ENCODE measurements around the gene CACNB4. TPM values are rescaled to one million over a fixed set of nuclear protein-coding genes. Genes with fewer than 3 reads are reported as not detected.

CACNB4 gene
- total and polyA plus RNA-seq, 9 of the 15 experiments (the other 6 are each of a cell fraction or from before 2014, with no cell fraction given), result 0.01 to 0.20 (median 0.04) TPM; not detected in 1

DNA sequence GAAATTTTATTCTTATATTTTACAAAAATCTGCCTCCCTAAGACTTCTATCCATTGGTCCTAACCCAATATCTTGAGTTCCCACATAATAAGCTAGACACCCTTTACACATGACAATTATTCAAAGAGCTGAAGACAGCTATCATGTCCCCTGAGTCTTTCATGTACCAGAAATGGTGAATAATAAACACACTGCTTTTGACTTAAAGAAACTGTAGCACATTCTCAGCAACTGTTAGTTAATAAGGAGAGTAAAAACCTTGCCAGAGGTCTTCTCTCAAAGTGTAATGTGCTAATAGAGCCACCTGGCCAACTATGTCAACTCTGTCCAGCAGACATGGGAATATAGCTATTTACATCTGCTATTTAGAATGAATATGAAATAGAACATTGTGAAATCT is 160.9 kb downstream of the CACNB4 start (continued):
- TF ChIP-seq, protein P1, sequence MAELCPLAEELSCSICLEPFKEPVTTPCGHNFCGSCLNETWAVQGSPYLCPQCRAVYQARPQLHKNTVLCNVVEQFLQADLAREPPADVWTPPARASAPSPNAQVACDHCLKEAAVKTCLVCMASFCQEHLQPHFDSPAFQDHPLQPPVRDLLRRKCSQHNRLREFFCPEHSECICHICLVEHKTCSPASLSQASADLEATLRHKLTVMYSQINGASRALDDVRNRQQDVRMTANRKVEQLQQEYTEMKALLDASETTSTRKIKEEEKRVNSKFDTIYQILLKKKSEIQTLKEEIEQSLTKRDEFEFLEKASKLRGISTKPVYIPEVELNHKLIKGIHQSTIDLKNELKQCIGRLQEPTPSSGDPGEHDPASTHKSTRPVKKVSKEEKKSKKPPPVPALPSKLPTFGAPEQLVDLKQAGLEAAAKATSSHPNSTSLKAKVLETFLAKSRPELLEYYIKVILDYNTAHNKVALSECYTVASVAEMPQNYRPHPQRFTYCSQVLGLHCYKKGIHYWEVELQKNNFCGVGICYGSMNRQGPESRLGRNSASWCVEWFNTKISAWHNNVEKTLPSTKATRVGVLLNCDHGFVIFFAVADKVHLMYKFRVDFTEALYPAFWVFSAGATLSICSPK (IDR thresholded peaks at IDR 0.05; ENCODE audit: borderline replicate concordance), result no peak
- TF ChIP-seq, protein P2, sequence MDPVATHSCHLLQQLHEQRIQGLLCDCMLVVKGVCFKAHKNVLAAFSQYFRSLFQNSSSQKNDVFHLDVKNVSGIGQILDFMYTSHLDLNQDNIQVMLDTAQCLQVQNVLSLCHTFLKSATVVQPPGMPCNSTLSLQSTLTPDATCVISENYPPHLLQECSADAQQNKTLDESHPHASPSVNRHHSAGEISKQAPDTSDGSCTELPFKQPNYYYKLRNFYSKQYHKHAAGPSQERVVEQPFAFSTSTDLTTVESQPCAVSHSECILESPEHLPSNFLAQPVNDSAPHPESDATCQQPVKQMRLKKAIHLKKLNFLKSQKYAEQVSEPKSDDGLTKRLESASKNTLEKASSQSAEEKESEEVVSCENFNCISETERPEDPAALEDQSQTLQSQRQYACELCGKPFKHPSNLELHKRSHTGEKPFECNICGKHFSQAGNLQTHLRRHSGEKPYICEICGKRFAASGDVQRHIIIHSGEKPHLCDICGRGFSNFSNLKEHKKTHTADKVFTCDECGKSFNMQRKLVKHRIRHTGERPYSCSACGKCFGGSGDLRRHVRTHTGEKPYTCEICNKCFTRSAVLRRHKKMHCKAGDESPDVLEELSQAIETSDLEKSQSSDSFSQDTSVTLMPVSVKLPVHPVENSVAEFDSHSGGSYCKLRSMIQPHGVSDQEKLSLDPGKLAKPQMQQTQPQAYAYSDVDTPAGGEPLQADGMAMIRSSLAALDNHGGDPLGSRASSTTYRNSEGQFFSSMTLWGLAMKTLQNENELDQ (CRISPR knock-in tag; IDR thresholded peaks at IDR 0.05; ENCODE audit: borderline replicate concordance), result no peak
- TF ChIP-seq, protein P3, sequence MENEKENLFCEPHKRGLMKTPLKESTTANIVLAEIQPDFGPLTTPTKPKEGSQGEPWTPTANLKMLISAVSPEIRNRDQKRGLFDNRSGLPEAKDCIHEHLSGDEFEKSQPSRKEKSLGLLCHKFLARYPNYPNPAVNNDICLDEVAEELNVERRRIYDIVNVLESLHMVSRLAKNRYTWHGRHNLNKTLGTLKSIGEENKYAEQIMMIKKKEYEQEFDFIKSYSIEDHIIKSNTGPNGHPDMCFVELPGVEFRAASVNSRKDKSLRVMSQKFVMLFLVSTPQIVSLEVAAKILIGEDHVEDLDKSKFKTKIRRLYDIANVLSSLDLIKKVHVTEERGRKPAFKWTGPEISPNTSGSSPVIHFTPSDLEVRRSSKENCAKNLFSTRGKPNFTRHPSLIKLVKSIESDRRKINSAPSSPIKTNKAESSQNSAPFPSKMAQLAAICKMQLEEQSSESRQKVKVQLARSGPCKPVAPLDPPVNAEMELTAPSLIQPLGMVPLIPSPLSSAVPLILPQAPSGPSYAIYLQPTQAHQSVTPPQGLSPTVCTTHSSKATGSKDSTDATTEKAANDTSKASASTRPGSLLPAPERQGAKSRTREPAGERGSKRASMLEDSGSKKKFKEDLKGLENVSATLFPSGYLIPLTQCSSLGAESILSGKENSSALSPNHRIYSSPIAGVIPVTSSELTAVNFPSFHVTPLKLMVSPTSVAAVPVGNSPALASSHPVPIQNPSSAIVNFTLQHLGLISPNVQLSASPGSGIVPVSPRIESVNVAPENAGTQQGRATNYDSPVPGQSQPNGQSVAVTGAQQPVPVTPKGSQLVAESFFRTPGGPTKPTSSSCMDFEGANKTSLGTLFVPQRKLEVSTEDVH (IDR thresholded peaks at IDR 0.05; ENCODE audit: low read depth, partially characterized antibody), result no peak
- TF ChIP-seq, protein P4, sequence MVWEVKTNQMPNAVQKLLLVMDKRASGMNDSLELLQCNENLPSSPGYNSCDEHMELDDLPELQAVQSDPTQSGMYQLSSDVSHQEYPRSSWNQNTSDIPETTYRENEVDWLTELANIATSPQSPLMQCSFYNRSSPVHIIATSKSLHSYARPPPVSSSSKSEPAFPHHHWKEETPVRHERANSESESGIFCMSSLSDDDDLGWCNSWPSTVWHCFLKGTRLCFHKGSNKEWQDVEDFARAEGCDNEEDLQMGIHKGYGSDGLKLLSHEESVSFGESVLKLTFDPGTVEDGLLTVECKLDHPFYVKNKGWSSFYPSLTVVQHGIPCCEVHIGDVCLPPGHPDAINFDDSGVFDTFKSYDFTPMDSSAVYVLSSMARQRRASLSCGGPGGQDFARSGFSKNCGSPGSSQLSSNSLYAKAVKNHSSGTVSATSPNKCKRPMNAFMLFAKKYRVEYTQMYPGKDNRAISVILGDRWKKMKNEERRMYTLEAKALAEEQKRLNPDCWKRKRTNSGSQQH (CRISPR knock-in tag; IDR thresholded peaks at IDR 0.05), result no peak
- TF ChIP-seq MYNN (IDR thresholded peaks at IDR 0.05), result no peak
- no peak for TF ChIP-seq MYNN (CRISPR knock-in tag; IDR thresholded peaks at IDR 0.05)
- TF ChIP-seq SMAD1 (IDR thresholded peaks at IDR 0.05; ENCODE audit: low read depth, low read length, partially characterized antibody), result no peak
- no peak for TF ChIP-seq NFATC3 (IDR thresholded peaks at IDR 0.05)
- TF ChIP-seq SMARCE1 (IDR thresholded peaks at IDR 0.05), result no peak
- no peak for TF ChIP-seq ZNF121 (CRISPR knock-in tag; conservative IDR thresholded peaks at IDR 0.05)
- TF ChIP-seq MCM7 (IDR thresholded peaks at IDR 0.05), result no peak

All from K562 (cell line).